Sigmoid colon (tissue), 7 donors: ENCODE results near the gene AHNAK. TPM values are rescaled to one million over a fixed set of nuclear protein-coding genes. Genes with fewer than 3 reads are reported as not detected.

ENCODE experiments used
- DNase-seq: peaks from one replicate; pipeline ENCODE4 v3.0.0-alpha.2; 2019
- H3K27ac ChIP-seq, 4 donors: fragments of 200-600 bp; sonication (generic); one replicate each; pipeline ENCODE4 v1.5.1; 2016 to 2019; ENCODE audit warnings: mild to moderate bottlenecking in 1 of 4
- H3K27me3 ChIP-seq, 3 donors: fragments of 200-600 bp; sonication (generic); one replicate each; pipeline ENCODE4 v1.5.1; 2019; ENCODE audit warnings: mild to moderate bottlenecking in 1 of 3
- H3K36me3 ChIP-seq, 4 donors: fragments of 200-600 bp; sonication (generic); one replicate each; pipeline ENCODE4 v1.5.1; 2016 to 2019
- H3K4me1 ChIP-seq, 4 donors: fragments of 200-600 bp; sonication (generic); one replicate each; pipeline ENCODE4 v1.5.1; 2017 to 2019
- H3K4me3 ChIP-seq, 4 donors: fragments of 200-600 bp; sonication (generic); one replicate each; pipeline ENCODE4 v1.5.1; 2017 to 2019; ENCODE audit warnings: mild to moderate bottlenecking in 2 of 4, moderate library complexity in 1 of 4
- H3K9me3 ChIP-seq, 4 donors: fragments of 200-600 bp in 3 of 4; sonication (generic) in 3 of 4; one replicate each; pipeline versions ENCODE4 v1.5.1 to v1.6.1; 2013 to 2019
- EP300 ChIP-seq, 4 donors: sonication (generic); formaldehyde crosslinking; IDR thresholded peaks; one replicate each; pipeline ENCODE4 v1.6.1; 2017; ENCODE audit warnings: antibody characterized with exemption in 4 of 4
- POLR2A ChIP-seq, 2 donors: fragments of 450-650 bp; IDR thresholded peaks; one replicate each; pipeline ENCODE4 v1.6.1; 2016; ENCODE audit warnings: antibody characterized with exemption in 2 of 2, mild to moderate bottlenecking in 2 of 2, moderate library complexity in 2 of 2
- POLR2AphosphoS5 ChIP-seq, 4 donors: sonication (generic); formaldehyde crosslinking; IDR thresholded peaks; one replicate each; pipeline ENCODE4 v1.6.1; 2017; ENCODE audit warnings: antibody characterized with exemption in 4 of 4
- WGBS, 2 donors: extraction: QIAGEN DNeasy Blood & Tissue Kit; methylation state at CpG; one replicate each; pipeline ENCODE4 v1.1.7; 2013; 5-methylcytosine and 5-hydroxymethylcytosine counted together
- intact Hi-C: fragments of 100-400 bp; cut with DNase I; formaldehyde crosslinking; loops from one replicate; pipeline ENCODE4 v1.15.1; 2023
- polyA plus RNA-seq, 3 donors: library from polyadenylated mRNA; stranded (reverse); fragments of 200-250 nt; gene quantifications; one replicate each; pipeline ENCODE4 v1.2.3, GENCODE V29; 2013
- total RNA-seq, 4 donors: library from RNA; depleted of rRNA; stranded (reverse); fragments of >200 nt; gene quantifications; one replicate each; pipeline ENCODE4 v1.1.0, GENCODE V29; 2016
- TF ChIP-seq, protein P1 (sequence below), 4 experiments: fragments of 450-650 bp in 3 of 4; fragments of 200-600 bp in 1 of 4; IDR thresholded peaks; one replicate each; pipeline ENCODE4 v1.5.1; 2016 to 2019; ENCODE audit warnings: antibody characterized with exemption in 4 of 4, mild to moderate bottlenecking in 3 of 4, moderate library complexity in 2 of 4
- donor health status: healthy with polysubstance abuse.
- donor health status: Bipolar disorder and iron deficiency.
- donor health status: healthy.

Gene AHNAK
- total and polyA plus RNA-seq, 7 donors, result 82.3 to 1,294 (median 751) TPM

DNA sequence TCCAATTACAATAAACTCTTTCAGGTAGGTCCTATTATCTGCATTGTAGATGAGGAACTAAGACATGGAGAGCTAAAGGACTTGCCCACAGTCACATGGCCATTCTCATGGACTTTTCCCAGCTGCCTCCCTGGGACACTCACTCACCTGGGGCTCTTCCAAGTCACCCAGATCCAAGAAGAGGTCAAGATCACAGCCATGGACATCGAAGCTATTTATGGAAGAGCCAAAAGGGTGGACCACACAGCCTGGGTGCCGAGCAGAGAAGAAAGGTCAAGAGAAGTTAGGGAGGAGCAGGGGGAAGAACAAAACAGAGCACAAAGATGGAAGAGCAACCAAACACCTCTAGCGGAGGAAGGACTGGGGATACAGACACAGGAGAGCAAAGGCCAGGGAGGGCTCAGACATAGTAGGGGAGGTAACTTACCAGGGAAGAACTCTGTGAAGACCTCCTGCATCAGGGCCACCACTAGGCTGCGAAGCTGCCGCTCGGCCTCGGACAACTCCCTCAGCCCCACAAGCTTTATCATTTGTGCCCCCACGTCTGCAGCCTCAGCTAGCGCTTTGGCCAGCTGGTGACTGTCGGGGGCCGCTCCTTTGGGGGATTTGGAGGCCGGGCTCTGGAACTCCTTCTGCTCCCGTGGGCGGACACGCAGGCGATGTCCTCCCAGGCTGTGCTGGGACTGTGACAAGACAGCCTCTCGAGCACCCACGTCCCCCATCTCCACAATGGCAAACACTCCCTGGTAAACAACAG, 34.5 kb upstream of the AHNAK start:
- Histone ChIP-seq H3K36me3 (peaks cover 0 to 88% (median 25%) of the 10 kb centered on the region in 4 donors), H3K9me3 (no peaks in the 10 kb centered on the region), H3K27ac (no peak overlapping the region), H3K4me1 (peaks cover 0 to 9% (median 1%) of the 10 kb centered on the region in 4 donors), H3K4me3 (no peak overlapping the region), H3K27me3 (no peaks in the 10 kb centered on the region)
- intact Hi-C loops, result no loop called here
- TF ChIP-seq POLR2A (IDR thresholded peaks at IDR 0.05) (no peak), POLR2AphosphoS5 (IDR thresholded peaks at IDR 0.05) (no peak), EP300 (IDR thresholded peaks at IDR 0.05) (no peak)
- TF ChIP-seq, protein P1, sequence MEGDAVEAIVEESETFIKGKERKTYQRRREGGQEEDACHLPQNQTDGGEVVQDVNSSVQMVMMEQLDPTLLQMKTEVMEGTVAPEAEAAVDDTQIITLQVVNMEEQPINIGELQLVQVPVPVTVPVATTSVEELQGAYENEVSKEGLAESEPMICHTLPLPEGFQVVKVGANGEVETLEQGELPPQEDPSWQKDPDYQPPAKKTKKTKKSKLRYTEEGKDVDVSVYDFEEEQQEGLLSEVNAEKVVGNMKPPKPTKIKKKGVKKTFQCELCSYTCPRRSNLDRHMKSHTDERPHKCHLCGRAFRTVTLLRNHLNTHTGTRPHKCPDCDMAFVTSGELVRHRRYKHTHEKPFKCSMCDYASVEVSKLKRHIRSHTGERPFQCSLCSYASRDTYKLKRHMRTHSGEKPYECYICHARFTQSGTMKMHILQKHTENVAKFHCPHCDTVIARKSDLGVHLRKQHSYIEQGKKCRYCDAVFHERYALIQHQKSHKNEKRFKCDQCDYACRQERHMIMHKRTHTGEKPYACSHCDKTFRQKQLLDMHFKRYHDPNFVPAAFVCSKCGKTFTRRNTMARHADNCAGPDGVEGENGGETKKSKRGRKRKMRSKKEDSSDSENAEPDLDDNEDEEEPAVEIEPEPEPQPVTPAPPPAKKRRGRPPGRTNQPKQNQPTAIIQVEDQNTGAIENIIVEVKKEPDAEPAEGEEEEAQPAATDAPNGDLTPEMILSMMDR (IDR thresholded peaks at IDR 0.05), result no peak
- DNase-seq, result no peak
- 95 to 97% methylated on average over 18 of the region's 18 CpGs for WGBS, 2 donors

DNA sequence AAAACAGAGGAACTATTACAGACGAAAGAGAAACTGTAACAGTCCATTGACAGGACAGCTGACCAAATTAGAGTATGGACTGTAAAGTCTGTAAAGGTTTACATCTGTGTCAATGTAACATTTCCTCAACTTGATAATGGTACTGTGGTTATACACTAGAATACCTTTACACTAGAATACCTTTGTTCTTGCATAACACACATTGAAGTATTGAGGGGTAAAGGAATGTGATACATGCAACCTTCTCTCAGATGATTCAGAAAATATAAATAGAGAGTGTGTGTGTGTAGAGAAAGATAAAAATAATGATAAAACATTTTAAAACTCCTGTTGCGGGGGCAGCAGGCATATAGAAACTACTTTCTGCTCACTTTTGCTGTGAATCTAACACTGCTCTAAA, 32.6 kb upstream of the AHNAK start:
- DNase-seq, result no peak
- Histone ChIP-seq H3K4me3 (no peak overlapping the region), H3K9me3 (no peaks in the 10 kb centered on the region), H3K4me1 (peaks cover 0 to 28% (median 18%) of the 10 kb centered on the region in 4 donors), H3K27ac (no peak overlapping the region), H3K27me3 (no peaks in the 10 kb centered on the region), H3K36me3 (peaks cover 0 to 74% (median 21%) of the 10 kb centered on the region in 4 donors)
- 93 to 98% methylated on average over 2 of the region's 2 CpGs for WGBS, 2 donors
- intact Hi-C loops, result no loop called here
- TF ChIP-seq POLR2A (IDR thresholded peaks at IDR 0.05), result no peak
- TF ChIP-seq POLR2AphosphoS5 (IDR thresholded peaks at IDR 0.05), result no peak
- TF ChIP-seq, protein P1 (IDR thresholded peaks at IDR 0.05), result no peak
- no peak for TF ChIP-seq EP300 (IDR thresholded peaks at IDR 0.05)

DNA sequence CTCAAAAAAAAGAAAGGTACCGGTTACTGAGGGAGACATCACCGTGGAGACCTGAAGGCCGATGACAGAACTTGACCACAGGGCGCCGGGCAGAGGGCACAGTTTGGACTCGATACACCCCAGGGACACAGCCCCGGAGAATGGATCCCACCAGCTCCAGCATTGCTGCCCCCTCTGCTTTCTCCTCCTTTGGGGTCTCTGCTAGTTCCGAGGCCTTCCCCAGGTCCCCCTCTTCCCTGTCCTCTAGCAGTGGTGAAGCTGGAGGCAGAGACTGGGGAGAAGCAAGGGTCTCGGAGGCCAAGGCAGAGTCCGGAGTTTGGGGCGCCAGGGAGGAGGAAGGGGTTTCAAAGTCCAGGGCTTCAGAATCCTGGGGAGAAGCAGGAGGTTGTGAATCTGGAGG, 31.9 kb upstream of the AHNAK start:
- no peaks in the 10 kb centered on the region for H3K9me3 ChIP-seq
- TF ChIP-seq POLR2AphosphoS5 (IDR thresholded peaks at IDR 0.05) (no peak), EP300 (IDR thresholded peaks at IDR 0.05) (no peak), POLR2A (IDR thresholded peaks at IDR 0.05) (no peak)
- TF ChIP-seq, protein P1 (IDR thresholded peaks at IDR 0.05), result no peak
- DNase-seq, result no peak
- no peak overlapping the region for H3K27ac ChIP-seq
- no peak overlapping the region for H3K4me3 ChIP-seq
- no peaks in the 10 kb centered on the region for H3K27me3 ChIP-seq
- H3K4me1 ChIP-seq, result peaks cover 0 to 28% (median 18%) of the 10 kb centered on the region in 4 donors
- peaks cover 0 to 67% (median 21%) of the 10 kb centered on the region in 4 donors for H3K36me3 ChIP-seq
- WGBS, 2 donors, result 97% methylated on average over 11 of the region's 11 CpGs
- intact Hi-C loops, result no loop called here

DNA sequence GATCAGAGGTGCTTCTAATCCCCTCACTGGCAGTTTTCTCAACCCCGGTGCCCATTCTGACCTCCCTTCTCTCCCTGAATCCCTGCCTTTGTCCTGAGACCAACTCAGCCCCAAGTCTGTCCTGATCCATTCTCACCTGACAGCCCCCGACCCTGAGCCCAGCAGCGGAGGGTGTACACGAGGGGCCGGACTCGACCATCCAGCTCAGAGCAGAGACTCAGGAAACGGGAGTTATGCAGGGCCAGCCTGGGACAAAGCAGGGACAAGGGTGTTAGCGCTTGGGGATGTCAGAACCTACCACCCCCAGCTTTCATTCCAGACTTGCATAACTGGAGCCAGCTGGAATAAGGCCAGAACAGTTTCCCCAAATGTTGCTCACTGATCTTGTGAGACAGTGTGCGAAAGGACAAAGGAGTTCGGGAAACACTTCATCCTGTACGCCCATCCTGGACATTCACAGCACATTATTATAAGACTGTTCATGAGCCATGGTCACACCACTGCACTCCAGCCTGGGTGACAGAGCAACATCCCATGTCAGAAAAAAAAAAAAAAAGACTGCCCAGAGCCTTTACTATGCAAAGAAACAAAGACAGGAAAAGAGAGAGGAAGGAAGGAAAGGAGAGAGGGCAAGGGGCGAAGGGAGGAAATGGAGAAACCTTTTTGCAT, 30.6 kb upstream of the AHNAK start:
- Histone ChIP-seq H3K27me3 (no peaks in the 10 kb centered on the region), H3K27ac (peak overlapping the region; percentile 24 to 94 (median 93)), H3K9me3 (no peaks in the 10 kb centered on the region), H3K4me1 (peaks cover 0 to 37% (median 29%) of the 10 kb centered on the region in 4 donors), H3K4me3 (no peak overlapping the region), H3K36me3 (peaks cover 0 to 63% (median 22%) of the 10 kb centered on the region in 4 donors)
- no peak for TF ChIP-seq EP300 (IDR thresholded peaks at IDR 0.05)
- peak in 1 of 4 donors; percentile 35 for TF ChIP-seq POLR2AphosphoS5 (IDR thresholded peaks at IDR 0.05)
- no peak for TF ChIP-seq POLR2A (IDR thresholded peaks at IDR 0.05)
- TF ChIP-seq, protein P1 (IDR thresholded peaks at IDR 0.05), result no peak
- WGBS, 2 donors, result 58 to 77% methylated on average over 12 of the region's 12 CpGs
- DNase-seq, result no peak
- intact Hi-C loops, result no loop called here
